Measurements from ENCODE around the gene PPIA. TPM values are rescaled to one million over a fixed set of nuclear protein-coding genes. Genes with fewer than 3 reads are reported as not detected.
"Not testable (repeated sequence)": the region's sequence is repeated elsewhere in the genome, so short reads cannot be mapped to it uniquely, and the experiment has no call there.

Gene PPIA
- total RNA-seq, 1 donor from 2014 or later = 935 TPM

GRCh38 chr7:44802418-44803025 lies 6.0 kb downstream of the PPIA start:
- no peak for TF ChIP-seq CTCF (IDR thresholded peaks at IDR 0.05; ENCODE audit: unreplicated experiment)
- Mint-ChIP-seq H3K27me3 (ENCODE audit: low read depth) (no peaks in the 10 kb centered on the region), H3K4me3 (no peak overlapping the region), H3K9me3 (no peaks in the 10 kb centered on the region), H3K36me3 (peaks cover 27% of the 10 kb centered on the region), H3K27ac (no peak overlapping the region), H3K4me1 (peaks cover 18% of the 10 kb centered on the region)
- no peak for DNase-seq (ENCODE audit: low spot score in 2 of 2, unreplicated experiment in 2 of 2)

DNA sequence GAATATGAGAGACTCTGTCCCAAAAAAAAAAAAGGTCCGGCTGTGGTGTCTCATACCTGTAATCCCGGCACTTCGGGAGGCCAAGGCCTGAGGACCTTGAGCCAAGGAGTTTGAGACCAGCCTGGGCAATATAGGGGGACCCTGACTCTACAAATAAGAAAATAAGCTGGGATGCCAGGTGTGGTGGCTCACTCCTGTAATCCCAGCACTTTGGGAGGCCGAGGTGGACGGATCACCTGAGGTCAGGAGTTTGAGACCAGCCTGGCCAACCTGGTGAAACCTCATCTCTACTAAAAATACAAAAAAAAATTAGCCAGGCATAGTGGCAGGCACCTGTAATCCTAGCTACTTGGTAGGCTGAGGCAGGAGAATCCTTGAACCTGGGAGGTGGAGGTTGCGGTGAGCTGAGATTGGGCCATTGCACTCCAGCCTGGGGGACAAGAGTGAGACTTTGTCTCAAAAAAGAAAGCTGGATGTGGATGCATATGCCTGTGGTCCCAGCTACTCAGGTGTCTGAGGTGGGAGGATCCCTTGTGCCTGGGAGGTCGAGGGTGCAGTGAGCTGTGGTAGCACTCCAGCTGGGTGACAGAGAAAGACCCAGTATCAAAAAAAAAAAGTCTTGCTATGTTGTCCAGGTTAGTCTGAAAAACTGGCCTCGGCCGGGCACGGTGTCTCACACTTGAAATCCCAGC lies 7.5 kb downstream of the PPIA start:
- not testable (repeated sequence) for H3K9me3 Mint-ChIP-seq; H3K4me1 Mint-ChIP-seq; DNase-seq (ENCODE audit: low spot score in 2 of 2, unreplicated experiment in 2 of 2); H3K27ac Mint-ChIP-seq; H3K4me3 Mint-ChIP-seq; H3K27me3 Mint-ChIP-seq (ENCODE audit: low read depth)
- H3K36me3 Mint-ChIP-seq = peaks cover 27% of the 10 kb centered on the region

- Mint-ChIP-seq H3K9me3 (no peaks in the 10 kb centered on the region), H3K36me3 (peaks cover 17% of the 10 kb centered on the region), H3K4me1 (no peaks in the 10 kb centered on the region), H3K27ac (no peak overlapping the region), H3K27me3 (ENCODE audit: low read depth) (no peaks in the 10 kb centered on the region), H3K4me3 (no peak overlapping the region)
- TF ChIP-seq CTCF (IDR thresholded peaks at IDR 0.05; ENCODE audit: unreplicated experiment) = no peak
- no peak for DNase-seq (ENCODE audit: low spot score in 2 of 2, unreplicated experiment in 2 of 2)
These were observed 9.5 kb downstream of the PPIA start for GRCh38 chr7:44805950-44806349.

GRCh38 chr7:44808914-44809393 lies 12.5 kb downstream of the PPIA start:
- no peak for TF ChIP-seq CTCF (IDR thresholded peaks at IDR 0.05; ENCODE audit: unreplicated experiment)
- H3K4me3 Mint-ChIP-seq = no peak overlapping the region
- DNase-seq (ENCODE audit: low spot score in 2 of 2, unreplicated experiment in 2 of 2) = no peak
- H3K27me3 Mint-ChIP-seq (ENCODE audit: low read depth) = no peaks in the 10 kb centered on the region
- no peaks in the 10 kb centered on the region for H3K9me3 Mint-ChIP-seq
- no peak overlapping the region for H3K27ac Mint-ChIP-seq
- no peaks in the 10 kb centered on the region for H3K36me3 Mint-ChIP-seq
- H3K4me1 Mint-ChIP-seq = no peaks in the 10 kb centered on the region

- H3K4me3 Mint-ChIP-seq = no peak overlapping the region
- no peaks in the 10 kb centered on the region for H3K9me3 Mint-ChIP-seq
- no peaks in the 10 kb centered on the region for H3K27me3 Mint-ChIP-seq (ENCODE audit: low read depth)
These were observed 14.6 kb downstream of the PPIA start for GRCh38 chr7:44811093-44811492.

More at GRCh38 chr7:44811093-44811492, 14.6 kb downstream of the PPIA start:
- H3K4me1 Mint-ChIP-seq = no peaks in the 10 kb centered on the region
- H3K36me3 Mint-ChIP-seq = no peaks in the 10 kb centered on the region
- TF ChIP-seq CTCF (IDR thresholded peaks at IDR 0.05; ENCODE audit: unreplicated experiment) = no peak
- no peak overlapping the region for H3K27ac Mint-ChIP-seq
- DNase-seq (ENCODE audit: low spot score in 2 of 2, unreplicated experiment in 2 of 2) = no peak
